ENCODE data around the gene TRIO. TPM values are rescaled to one million over a fixed set of nuclear protein-coding genes. Genes with fewer than 3 reads are reported as not detected.

The TRIO gene
- total and polyA plus RNA-seq, 4 experiments from 2014 or later = 0.09 to 11.5 (median 9.7) TPM; not detected in 1

- CTCF ChIA-PET (ENCODE audit: partially characterized antibody) = no interaction called here
- H3K27me3 ChIP-seq (ENCODE audit: insufficient read depth, low read length) = no peaks in the 10 kb centered on the region
- DNase-seq = no peak
These were observed 107.0 kb downstream of the TRIO start for GRCh38 chr5:14250084-14250695.

DNA sequence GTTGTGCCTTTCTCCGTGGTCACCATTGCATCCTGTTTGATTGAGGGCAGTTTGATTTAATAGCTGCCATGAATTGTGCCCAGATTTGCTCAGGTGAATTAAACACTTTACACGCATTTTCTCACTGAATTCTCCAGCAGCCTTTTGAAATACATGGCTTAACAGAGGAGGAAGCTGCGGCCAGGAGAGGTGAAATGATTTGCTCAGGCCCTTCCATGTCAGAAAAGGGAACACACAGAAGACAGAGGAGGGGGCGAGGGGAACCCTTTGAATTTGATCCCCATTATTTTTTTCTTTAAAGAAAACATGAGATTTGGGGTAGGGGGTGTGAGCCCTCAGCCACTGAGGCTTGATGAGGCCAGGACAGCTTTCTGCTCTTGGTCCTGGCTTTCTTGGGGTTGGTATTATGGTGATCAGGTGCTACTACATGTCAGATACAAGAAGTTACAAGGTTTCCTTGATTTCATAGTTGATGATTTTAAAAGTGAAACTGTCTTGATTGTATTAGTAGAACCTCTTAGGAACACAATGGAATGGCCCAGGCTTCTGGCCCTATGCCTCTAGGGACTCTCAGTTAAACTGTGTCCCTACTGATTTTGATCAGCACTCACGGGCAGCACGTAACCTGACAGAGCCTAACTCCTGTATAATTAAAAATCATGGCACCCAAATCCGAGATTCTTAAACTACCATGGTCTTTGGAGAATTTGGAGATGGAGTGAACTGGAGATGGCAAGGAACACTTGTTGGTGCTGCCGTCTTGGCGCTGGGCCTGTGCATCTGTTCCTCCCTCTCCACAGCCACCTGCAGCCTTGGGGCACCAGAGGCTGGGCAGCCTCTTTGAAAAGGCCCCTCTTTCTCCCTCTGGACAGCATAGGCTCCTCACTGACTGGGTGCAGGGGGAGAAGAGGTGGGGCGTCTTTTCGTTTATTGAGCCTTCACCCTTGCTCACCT is 107.9 kb downstream of the TRIO start:
- ChIA-PET POLR2A (ENCODE audit: partially characterized antibody) (no interaction called here), CTCF (ENCODE audit: partially characterized antibody) (no interaction called here)
- H3K27ac Mint-ChIP-seq = no peak overlapping the region

More at GRCh38 chr5:14250084-14250695, 107.0 kb downstream of the TRIO start:
- no peaks in the 10 kb centered on the region for H3K9me3 ChIP-seq (ENCODE audit: control insufficient read depth in 1 of 2, low read length in 2 of 2)
- Mint-ChIP-seq H3K9me3 (peaks cover 0 to 3% (median 0%) of the 10 kb centered on the region in 8 donors), H3K36me3 (no peaks in the 10 kb centered on the region), H3K27me3 (peaks cover 3 to 8% of the 10 kb centered on the region in 2 donors), H3K27ac (no peak overlapping the region), H3K4me3 (no peak overlapping the region), H3K4me1 (no peaks in the 10 kb centered on the region)
- H3K4me3 ChIP-seq (ENCODE audit: low read length in 2 of 2) = no peak overlapping the region
- intact Hi-C loops (cut with micrococcal nuclease) = no loop called here
- H3K27ac ChIP-seq (ENCODE audit: low read depth, low read length) = no peak overlapping the region
- no peaks in the 10 kb centered on the region for H3K4me1 ChIP-seq (ENCODE audit: insufficient read depth, low read length)
- H3K36me3 ChIP-seq (ENCODE audit: insufficient read depth, low read length) = no peaks in the 10 kb centered on the region
- POLR2A ChIA-PET (ENCODE audit: partially characterized antibody) = no interaction called here

GRCh38 chr5:14251733-14252132 is 108.6 kb downstream of the TRIO start:
- Histone ChIP-seq H3K4me1 (ENCODE audit: insufficient read depth, low read length) (no peaks in the 10 kb centered on the region), H3K4me3 (ENCODE audit: low read length in 2 of 2) (no peak overlapping the region), H3K9me3 (ENCODE audit: control insufficient read depth in 1 of 2, low read length in 2 of 2) (no peaks in the 10 kb centered on the region), H3K36me3 (ENCODE audit: insufficient read depth, low read length) (no peaks in the 10 kb centered on the region), H3K27me3 (ENCODE audit: insufficient read depth, low read length) (no peaks in the 10 kb centered on the region), H3K27ac (ENCODE audit: low read depth, low read length) (no peak overlapping the region)
- no peak for DNase-seq
- intact Hi-C loops (cut with micrococcal nuclease) = no loop called here
- no peaks in the 10 kb centered on the region for H3K4me1 Mint-ChIP-seq
- H3K27me3 Mint-ChIP-seq = peaks cover 4% of the 10 kb centered on the region in 2 donors
- H3K27ac Mint-ChIP-seq = no peak overlapping the region
- no peaks in the 10 kb centered on the region for H3K36me3 Mint-ChIP-seq
- ChIA-PET CTCF (ENCODE audit: partially characterized antibody) (no interaction called here), POLR2A (ENCODE audit: partially characterized antibody) (no interaction called here)
- H3K9me3 Mint-ChIP-seq = peaks cover 0 to 12% (median 3%) of the 10 kb centered on the region in 8 donors
- H3K4me3 Mint-ChIP-seq = no peak overlapping the region

More for the DNA sequence above, 107.9 kb downstream of the TRIO start:
- peaks cover 0 to 6% (median 2%) of the 10 kb centered on the region in 8 donors for H3K9me3 Mint-ChIP-seq
- no peaks in the 10 kb centered on the region for H3K4me1 Mint-ChIP-seq
- H3K9me3 ChIP-seq (ENCODE audit: control insufficient read depth in 1 of 2, low read length in 2 of 2) = no peaks in the 10 kb centered on the region
- H3K4me3 Mint-ChIP-seq = no peak overlapping the region
- H3K27ac ChIP-seq (ENCODE audit: low read depth, low read length) = no peak overlapping the region
- H3K4me1 ChIP-seq (ENCODE audit: insufficient read depth, low read length) = no peaks in the 10 kb centered on the region
- no peaks in the 10 kb centered on the region for H3K36me3 ChIP-seq (ENCODE audit: insufficient read depth, low read length)
- intact Hi-C loops (cut with micrococcal nuclease) = no loop called here
- no peaks in the 10 kb centered on the region for H3K27me3 ChIP-seq (ENCODE audit: insufficient read depth, low read length)
- no peak overlapping the region for H3K4me3 ChIP-seq (ENCODE audit: low read length in 2 of 2)
- H3K27me3 Mint-ChIP-seq = peaks cover 4% of the 10 kb centered on the region in 2 donors
- no peaks in the 10 kb centered on the region for H3K36me3 Mint-ChIP-seq
- no peak for DNase-seq

GRCh38 chr5:14252793-14253192 is 109.7 kb downstream of the TRIO start:
- H3K27ac ChIP-seq (ENCODE audit: low read depth, low read length) = no peak overlapping the region
- H3K4me1 ChIP-seq (ENCODE audit: insufficient read depth, low read length) = no peaks in the 10 kb centered on the region
- intact Hi-C loops (cut with micrococcal nuclease) = no loop called here
- H3K27ac Mint-ChIP-seq = no peak overlapping the region
- H3K9me3 ChIP-seq (ENCODE audit: control insufficient read depth in 1 of 2, low read length in 2 of 2) = no peaks in the 10 kb centered on the region
- H3K27me3 Mint-ChIP-seq = peaks cover 3 to 4% of the 10 kb centered on the region in 2 donors
- no peaks in the 10 kb centered on the region for H3K27me3 ChIP-seq (ENCODE audit: insufficient read depth, low read length)
- no peak overlapping the region for H3K4me3 Mint-ChIP-seq
- no peak overlapping the region for H3K4me3 ChIP-seq (ENCODE audit: low read length in 2 of 2)
- H3K36me3 ChIP-seq (ENCODE audit: insufficient read depth, low read length) = no peaks in the 10 kb centered on the region
- peaks cover 0 to 13% (median 4%) of the 10 kb centered on the region in 8 donors for H3K9me3 Mint-ChIP-seq
- ChIA-PET CTCF (ENCODE audit: partially characterized antibody) (no interaction called here), POLR2A (ENCODE audit: partially characterized antibody) (no interaction called here)
- H3K4me1 Mint-ChIP-seq = no peaks in the 10 kb centered on the region
- no peaks in the 10 kb centered on the region for H3K36me3 Mint-ChIP-seq
- no peak for DNase-seq

DNA sequence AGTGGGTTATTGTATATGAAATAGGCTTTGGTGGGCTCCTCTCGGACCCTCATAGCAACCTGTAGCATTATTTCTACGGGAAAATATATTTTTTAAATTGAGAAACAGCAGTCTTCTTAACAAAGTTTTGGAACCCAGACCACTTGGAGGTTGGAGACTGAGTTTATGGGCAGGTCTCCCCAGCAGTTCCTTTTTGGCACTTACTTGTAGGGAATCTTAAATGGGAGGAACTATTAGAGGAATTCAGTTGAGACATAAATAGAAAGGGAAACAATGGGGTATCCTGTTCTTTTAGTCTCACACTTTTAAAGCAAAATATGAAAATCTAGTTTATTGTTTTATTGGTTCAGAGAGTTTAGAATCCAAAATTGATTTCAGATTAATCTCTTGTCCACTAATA is 111.5 kb downstream of the TRIO start:
- intact Hi-C loops (cut with micrococcal nuclease) = no loop called here
- H3K4me3 Mint-ChIP-seq = no peak overlapping the region
- no peak overlapping the region for H3K27ac ChIP-seq (ENCODE audit: low read depth, low read length)
- CTCF ChIA-PET (ENCODE audit: partially characterized antibody) = no interaction called here
- no peaks in the 10 kb centered on the region for H3K4me1 Mint-ChIP-seq
- POLR2A ChIA-PET (ENCODE audit: partially characterized antibody) = no interaction called here
- H3K27ac Mint-ChIP-seq = no peak overlapping the region
- no peaks in the 10 kb centered on the region for H3K4me1 ChIP-seq (ENCODE audit: insufficient read depth, low read length)
- peaks cover 0 to 13% (median 4%) of the 10 kb centered on the region in 8 donors for H3K9me3 Mint-ChIP-seq
- H3K36me3 Mint-ChIP-seq = no peaks in the 10 kb centered on the region
- no peak for DNase-seq
- no peaks in the 10 kb centered on the region for H3K27me3 ChIP-seq (ENCODE audit: insufficient read depth, low read length)
- peaks cover 3 to 4% of the 10 kb centered on the region in 2 donors for H3K27me3 Mint-ChIP-seq
- no peaks in the 10 kb centered on the region for H3K36me3 ChIP-seq (ENCODE audit: insufficient read depth, low read length)
- H3K4me3 ChIP-seq (ENCODE audit: low read length in 2 of 2) = no peak overlapping the region
- no peaks in the 10 kb centered on the region for H3K9me3 ChIP-seq (ENCODE audit: control insufficient read depth in 1 of 2, low read length in 2 of 2)

DNA sequence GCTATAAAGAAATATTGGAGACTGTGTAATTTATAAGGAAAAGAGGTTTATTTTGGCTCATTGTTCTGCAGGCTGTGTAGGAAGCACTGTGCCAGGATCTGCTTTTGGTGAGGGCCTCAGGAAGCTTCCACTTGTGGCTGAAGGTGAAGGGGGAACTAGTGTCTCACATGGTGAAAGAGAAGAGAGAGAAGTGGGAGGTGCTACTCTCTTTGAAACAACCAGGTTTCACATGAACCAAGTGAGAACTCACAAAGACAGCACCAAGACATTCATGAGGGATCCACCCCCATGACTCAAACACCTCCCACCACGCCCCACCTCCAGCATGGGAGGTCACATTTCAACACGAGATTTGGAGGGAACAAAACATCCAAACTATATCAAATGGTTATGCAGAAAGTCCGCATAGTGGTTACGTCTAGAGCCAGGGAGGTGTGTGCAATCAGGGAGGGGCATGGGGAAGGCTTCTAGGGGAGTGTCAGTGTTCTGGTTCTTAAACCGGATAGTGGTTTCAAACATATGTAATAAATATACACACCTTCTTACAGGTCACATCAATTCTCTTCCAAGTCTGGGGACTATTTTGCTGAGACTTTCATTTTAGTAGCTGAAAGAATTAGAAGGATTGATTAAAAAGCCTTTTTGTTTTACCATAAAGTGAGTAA is 113.0 kb downstream of the TRIO start:
- Mint-ChIP-seq H3K27ac (no peak overlapping the region), H3K4me1 (no peaks in the 10 kb centered on the region), H3K4me3 (no peak overlapping the region), H3K36me3 (no peaks in the 10 kb centered on the region), H3K27me3 (peaks cover 3 to 4% of the 10 kb centered on the region in 2 donors), H3K9me3 (peaks cover 0 to 13% (median 4%) of the 10 kb centered on the region in 8 donors)
- intact Hi-C loops (cut with micrococcal nuclease) = no loop called here
- POLR2A ChIA-PET (ENCODE audit: partially characterized antibody) = no interaction called here
- no peaks in the 10 kb centered on the region for H3K27me3 ChIP-seq (ENCODE audit: insufficient read depth, low read length)
- no peaks in the 10 kb centered on the region for H3K9me3 ChIP-seq (ENCODE audit: control insufficient read depth in 1 of 2, low read length in 2 of 2)
- DNase-seq = no peak
- H3K4me3 ChIP-seq (ENCODE audit: low read length in 2 of 2) = no peak overlapping the region
- CTCF ChIA-PET (ENCODE audit: partially characterized antibody) = interaction anchor here (0.8 kb wide), 1 partner anchor 16 kb away, joined by 3 read pairs; no protein-coding TSS in a partner anchor
- H3K36me3 ChIP-seq (ENCODE audit: insufficient read depth, low read length) = no peaks in the 10 kb centered on the region
- H3K4me1 ChIP-seq (ENCODE audit: insufficient read depth, low read length) = no peaks in the 10 kb centered on the region
- H3K27ac ChIP-seq (ENCODE audit: low read depth, low read length) = no peak overlapping the region

GRCh38 chr5:14256756-14257393 is 113.7 kb downstream of the TRIO start:
- H3K27ac Mint-ChIP-seq = no peak overlapping the region
- no peak overlapping the region for H3K4me3 Mint-ChIP-seq

More at GRCh38 chr5:14256756-14257393, 113.7 kb downstream of the TRIO start:
- CTCF ChIA-PET (ENCODE audit: partially characterized antibody) = no interaction called here
- Mint-ChIP-seq H3K36me3 (no peaks in the 10 kb centered on the region), H3K27me3 (peaks cover 3 to 4% of the 10 kb centered on the region in 2 donors), H3K9me3 (peaks cover 0 to 13% (median 4%) of the 10 kb centered on the region in 8 donors), H3K4me1 (no peaks in the 10 kb centered on the region)
- no peak overlapping the region for H3K4me3 ChIP-seq (ENCODE audit: low read length in 2 of 2)
- no peaks in the 10 kb centered on the region for H3K9me3 ChIP-seq (ENCODE audit: control insufficient read depth in 1 of 2, low read length in 2 of 2)
- no peak overlapping the region for H3K27ac ChIP-seq (ENCODE audit: low read depth, low read length)
- H3K4me1 ChIP-seq (ENCODE audit: insufficient read depth, low read length) = no peaks in the 10 kb centered on the region
- intact Hi-C loops (cut with micrococcal nuclease) = no loop called here
- H3K36me3 ChIP-seq (ENCODE audit: insufficient read depth, low read length) = no peaks in the 10 kb centered on the region
- H3K27me3 ChIP-seq (ENCODE audit: insufficient read depth, low read length) = no peaks in the 10 kb centered on the region
- POLR2A ChIA-PET (ENCODE audit: partially characterized antibody) = no interaction called here
- no peak for DNase-seq

Data from CD4-positive, alpha-beta memory T cell (primary cell).